HepG2 (cell line): ENCODE measurements around the gene MED20. TPM values are rescaled to one million over a fixed set of nuclear protein-coding genes. Genes with fewer than 3 reads are reported as not detected.
A peak's percentile ranks its signal among the peaks of the same experiment; 100 is the strongest.

Experiments used
- AKAP8 ChIP-seq: sonication (generic); formaldehyde crosslinking; IDR thresholded peaks from 2 replicates; pipeline ENCODE4 v1.5.1; 2020; ENCODE audit warnings: mild to moderate bottlenecking, missing genetic modification reagents
- ARID2 ChIP-seq: sonication (generic); formaldehyde crosslinking; IDR thresholded peaks from 2 replicates; pipeline ENCODE4 v1.8.1; 2022; ENCODE audit warnings: mild to moderate bottlenecking, missing genetic modification reagents, borderline replicate concordance
- CBX1 ChIP-seq: IDR thresholded peaks from one replicate; pipeline ENCODE4 v1.6.1; 2016; ENCODE audit warnings: antibody characterized with exemption, low read depth
- CEBPG ChIP-seq: IDR thresholded peaks from 2 replicates; pipeline ENCODE4 v1.6.1; 2016
- HNRNPL ChIP-seq: fragments of 200-400 bp; formaldehyde crosslinking; IDR thresholded peaks from 2 replicates; pipeline ENCODE4 v1.6.1; 2017; ENCODE audit warnings: mild to moderate bottlenecking, low read depth, low read length
- KDM1A ChIP-seq: IDR thresholded peaks from 2 replicates; pipeline ENCODE4 v1.6.1; 2016; ENCODE audit warnings: missing compliant biosample characterization
- KDM2A ChIP-seq: sonication (generic); formaldehyde crosslinking; IDR thresholded peaks from 2 replicates; pipeline ENCODE4 v1.4.0; 2020; ENCODE audit warnings: low read depth, missing genetic modification reagents, borderline replicate concordance
- PREB ChIP-seq: sonication (generic); formaldehyde crosslinking; IDR thresholded peaks from 2 replicates; pipeline ENCODE4 v1.4.0; 2020; ENCODE audit warnings: missing genetic modification reagents
- RFX3 ChIP-seq: IDR thresholded peaks from 2 replicates; pipeline ENCODE4 v1.6.1; 2016; ENCODE audit warnings: missing biosample characterization, missing genetic modification reagents
- TBX3 ChIP-seq: fragments of 450-650 bp; IDR thresholded peaks from 2 replicates; pipeline ENCODE4 v1.6.1; 2017; ENCODE audit warnings: antibody characterized with exemption, mild to moderate bottlenecking, inconsistent platforms, borderline replicate concordance
- ZMAT5 ChIP-seq: sonication (generic); formaldehyde crosslinking; IDR thresholded peaks from 2 replicates; pipeline ENCODE4 v1.5.0; 2020; ENCODE audit warnings: mild to moderate bottlenecking, low read depth, missing genetic modification reagents, borderline replicate concordance
- ZMYM3 ChIP-seq: sonication (generic); formaldehyde crosslinking; IDR thresholded peaks from 2 replicates; pipeline ENCODE4 v1.5.1; 2020; ENCODE audit warnings: mild to moderate bottlenecking, missing genetic modification reagents
- ZNF143 ChIP-seq: sonication (generic); formaldehyde crosslinking; IDR thresholded peaks from 2 replicates; pipeline ENCODE4 v1.4.0; 2020; ENCODE audit warnings: missing genetic modification reagents
- ZNF232 ChIP-seq: sonication (generic); formaldehyde crosslinking; IDR thresholded peaks from 2 replicates; pipeline ENCODE4 v1.4.0; 2020; ENCODE audit warnings: missing genetic modification reagents, borderline replicate concordance
- ZNF335 ChIP-seq: sonication (generic); formaldehyde crosslinking; IDR thresholded peaks from 2 replicates; pipeline ENCODE4 v1.4.0; 2020; ENCODE audit warnings: missing genetic modification reagents
- ZNF407 ChIP-seq: sonication (generic); formaldehyde crosslinking; IDR thresholded peaks from one replicate; pipeline ENCODE4 v1.5.1; 2020; ENCODE audit warnings: mild to moderate bottlenecking, missing genetic modification reagents; ENCODE audit errors: not compliant biosample characterization
- ZNF691 ChIP-seq: sonication (generic); formaldehyde crosslinking; IDR thresholded peaks from 2 replicates; pipeline ENCODE4 v1.4.0; 2020; ENCODE audit warnings: missing genetic modification reagents, low read depth, mild to moderate bottlenecking, borderline replicate concordance
- ZSCAN12 ChIP-seq: sonication (generic); formaldehyde crosslinking; IDR thresholded peaks from 2 replicates; pipeline ENCODE4 v1.9.0; 2021; ENCODE audit warnings: mild to moderate bottlenecking, missing genetic modification reagents
- ZSCAN22 ChIP-seq: sonication (generic); formaldehyde crosslinking; IDR thresholded peaks from 2 replicates; pipeline ENCODE4 v1.4.0; 2020; ENCODE audit warnings: mild to moderate bottlenecking, missing genetic modification reagents
- polyA plus RNA-seq, 8 experiments: library from polyadenylated mRNA; depleted of rRNA in 3 of 8; stranded (reverse) in 7 of 8; unstranded in 1 of 8; fragments of >200 nt; fragmentation: Illumina TruSeq in 4 of 8; extraction: Trizol in 4 of 8; gene quantifications; 2 replicates each; pipeline versions ENCODE4 v1.2.1 to v1.2.3, GENCODE V29; 2011 to 2016; ENCODE audit warnings: low read depth in 4 of 8, missing spikeins in 1 of 8, mixed read lengths in 1 of 8; ENCODE audit not compliant: insufficient read depth in 1 of 8
- total RNA-seq, 5 experiments: library from RNA; depleted of rRNA; stranded (reverse); fragments of >200 nt; fragmentation: Illumina TruSeq; extraction: Trizol; gene quantifications; 2 replicates each; pipeline ENCODE4 v1.2.3, GENCODE V29; 2016; ENCODE audit warnings: low read depth in 1 of 5

MED20 gene
- total and polyA plus RNA-seq, 2 of the 13 experiments (the other 11 are each of a cell fraction or from before 2014, with no cell fraction given) = 28.1 to 41.1 TPM

- TF ChIP-seq ZNF407 (peak; percentile 64), HNRNPL (0 out of 2 replicates have a peak, but pooled peaks have one; percentile 47), ZMAT5 (CRISPR knock-in tag) (no peak), CBX1 (no peak), ZSCAN12 (CRISPR knock-in tag) (no peak; the same call in 1 of the 2 replicates), ARID2 (CRISPR knock-in tag) (peak; percentile 36; the same call in 1 of the 2 replicates), ZNF143 (CRISPR knock-in tag) (peak; percentile 50; the same call in 1 of the 2 replicates), PREB (0 out of 2 replicates have a peak, but pooled peaks have one; percentile 50), AKAP8 (CRISPR knock-in tag) (peak; percentile 20; the same call in 1 of the 2 replicates), KDM2A (CRISPR knock-in tag) (peak; percentile 77), ZSCAN22 (0 out of 2 replicates have a peak, but pooled peaks have one; percentile 55), TBX3 (no peak), ZNF232 (CRISPR knock-in tag) (0 out of 2 replicates have a peak, but pooled peaks have one; percentile 39), ZNF335 (CRISPR knock-in tag) (0 out of 2 replicates have a peak, but pooled peaks have one; percentile 4), CEBPG (CRISPR knock-in tag) (peak; percentile 85), ZNF691 (no peak), KDM1A (CRISPR knock-in tag) (0 out of 2 replicates have a peak, but pooled peaks have one; percentile 5), RFX3 (CRISPR knock-in tag) (peak; percentile 32; the same call in 1 of the 2 replicates), ZMYM3 (CRISPR knock-in tag) (no peak)
Observed at GRCh38 chr6:41941280-41942066, 20.5 kb upstream of the MED20 start, which contains the start of gene CCND3 (continued).
